Measurements from ENCODE around the gene CA5A.

GRCh38 chr16:87881324-87882200 lies 54.8 kb downstream of the CA5A start:
- TF ChIP-seq CTCF (IDR thresholded peaks at IDR 0.05): no peak
- no peak for TF ChIP-seq POLR2A (IDR thresholded peaks at IDR 0.05)
- TF ChIP-seq POLR2AphosphoS5 (IDR thresholded peaks at IDR 0.05): no peak
- no peak for TF ChIP-seq EP300 (IDR thresholded peaks at IDR 0.05; ENCODE audit: low read depth)

Measured in transverse colon (tissue), 4 donors.